IPS-18c (cell line): ENCODE results near the gene AKR7A2.
A peak's percentile ranks its signal among the peaks of the same experiment; 100 is the strongest.
"Not testable (repeated sequence)": the region's sequence is repeated elsewhere in the genome, so short reads cannot be mapped to it uniquely, and the experiment has no call there.

Experiments used
- H3K4me3 ChIP-seq: 2 replicates; pipeline ENCODE4 v1.7.0; 2013; ENCODE audit warnings: low read depth, mild to moderate bottlenecking, low read length, moderate library complexity; ENCODE audit not compliant: insufficient read depth
- H3K9me3 ChIP-seq: one replicate; pipeline ENCODE4 v1.6.1; 2013; ENCODE audit warnings: mild to moderate bottlenecking, low read length, moderate library complexity; ENCODE audit not compliant: control insufficient read depth, insufficient read depth

The AKR7A2 gene

DNA sequence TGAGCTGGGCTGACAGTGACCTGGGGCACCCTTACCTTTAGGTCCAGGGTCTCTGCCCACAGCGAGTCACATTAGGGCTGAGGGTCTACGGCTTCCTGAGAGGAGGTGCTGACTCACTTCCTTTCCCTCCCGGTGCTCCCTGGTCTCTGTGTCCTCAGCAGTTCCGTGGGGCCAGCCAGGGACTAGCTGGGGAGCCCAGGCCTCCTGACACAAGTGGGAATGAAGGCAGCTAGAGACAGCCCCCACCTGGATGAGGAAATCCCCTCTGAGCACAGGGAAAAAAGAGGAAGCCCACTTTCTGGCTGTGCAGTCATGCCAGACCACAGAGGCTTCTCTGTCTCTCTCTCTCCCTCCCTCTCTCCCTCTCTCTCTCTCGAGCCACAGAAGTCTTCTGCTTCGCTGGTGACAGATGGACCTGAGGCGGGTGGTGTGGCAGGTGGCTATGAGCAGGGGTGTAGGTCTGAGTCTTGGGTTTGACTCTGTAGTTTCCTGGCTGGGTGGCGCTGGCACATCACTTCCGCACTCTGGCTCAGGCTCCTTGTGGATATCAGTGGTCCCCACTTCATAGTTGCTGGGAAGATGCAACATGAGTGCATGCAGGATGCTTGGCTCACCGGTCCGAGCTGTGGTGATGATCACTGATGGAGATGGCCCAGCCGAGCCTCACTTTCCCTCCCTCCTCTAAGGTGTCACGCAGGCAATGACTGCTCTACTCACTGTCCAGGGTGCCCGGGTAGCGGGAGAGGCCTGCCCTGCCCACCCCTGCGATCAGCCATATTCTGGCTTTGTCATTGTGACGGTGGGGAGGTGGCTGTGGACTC, 3.6 kb upstream of the AKR7A2 start:
- Histone ChIP-seq H3K4me3 (no peak overlapping the region), H3K9me3 (no peaks in the 10 kb centered on the region)

DNA sequence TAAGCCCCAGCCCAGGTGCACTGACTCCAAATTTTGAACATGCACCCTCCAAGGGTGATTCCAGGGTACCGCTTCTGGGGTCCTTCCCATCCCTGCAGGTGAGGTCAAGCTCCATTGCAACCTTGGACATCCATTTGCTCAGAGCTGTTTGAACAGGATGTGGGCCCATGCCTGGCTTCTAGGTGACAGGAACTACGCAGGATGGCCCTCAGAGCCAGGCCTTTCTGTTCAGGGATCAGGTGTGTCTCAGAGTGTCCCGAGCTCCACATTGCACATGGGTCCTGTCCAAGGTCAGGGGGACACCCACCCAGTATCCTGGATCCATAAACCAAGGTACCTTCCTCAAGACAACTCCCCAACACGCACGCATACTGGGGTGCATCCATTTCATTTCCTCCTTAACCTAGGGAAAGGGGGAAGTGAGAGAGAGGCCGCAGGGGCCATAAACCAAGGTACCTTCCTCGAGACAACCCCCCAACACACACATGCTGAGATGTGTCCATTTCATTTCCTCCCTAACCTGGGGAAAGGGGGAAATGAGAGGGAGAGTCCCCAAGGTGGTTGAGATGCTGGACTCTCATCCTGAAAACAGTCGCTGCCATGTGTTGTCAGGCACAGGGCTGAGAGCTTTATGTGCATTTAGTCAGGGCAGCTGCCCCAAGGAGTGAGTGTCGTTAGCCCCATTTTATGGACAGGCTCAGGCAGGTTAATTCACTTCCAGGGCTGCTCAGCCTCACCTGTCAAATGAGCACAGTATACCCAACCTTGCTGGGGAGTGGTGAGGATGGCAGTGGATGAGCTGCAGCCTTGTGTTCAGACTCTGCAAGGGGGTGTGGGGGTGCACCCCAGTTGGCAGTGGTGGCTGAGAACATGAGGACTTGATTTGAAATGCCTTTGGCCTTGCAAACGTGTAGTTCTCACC, 2.3 kb upstream of the AKR7A2 start:
- H3K9me3 ChIP-seq: no peaks in the 10 kb centered on the region
- no peak overlapping the region for H3K4me3 ChIP-seq

DNA sequence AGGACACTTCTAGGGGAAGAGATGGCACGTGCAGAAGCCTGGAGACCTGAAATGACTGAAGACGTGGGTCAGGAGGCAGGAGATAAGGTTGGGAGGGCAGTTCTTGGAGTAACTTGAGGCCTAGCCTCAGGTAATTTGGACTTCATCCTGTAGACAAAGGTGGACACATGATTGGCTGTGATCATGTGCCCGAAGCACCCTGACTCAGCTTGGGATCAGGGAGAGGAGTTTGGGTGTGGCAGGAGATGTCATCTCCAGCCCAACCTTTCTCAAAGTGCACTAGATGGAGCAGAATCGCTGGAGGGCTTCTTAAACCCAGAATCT, 1.7 kb upstream of the AKR7A2 start:
- Histone ChIP-seq H3K4me3 (no peak overlapping the region), H3K9me3 (no peaks in the 10 kb centered on the region)

DNA sequence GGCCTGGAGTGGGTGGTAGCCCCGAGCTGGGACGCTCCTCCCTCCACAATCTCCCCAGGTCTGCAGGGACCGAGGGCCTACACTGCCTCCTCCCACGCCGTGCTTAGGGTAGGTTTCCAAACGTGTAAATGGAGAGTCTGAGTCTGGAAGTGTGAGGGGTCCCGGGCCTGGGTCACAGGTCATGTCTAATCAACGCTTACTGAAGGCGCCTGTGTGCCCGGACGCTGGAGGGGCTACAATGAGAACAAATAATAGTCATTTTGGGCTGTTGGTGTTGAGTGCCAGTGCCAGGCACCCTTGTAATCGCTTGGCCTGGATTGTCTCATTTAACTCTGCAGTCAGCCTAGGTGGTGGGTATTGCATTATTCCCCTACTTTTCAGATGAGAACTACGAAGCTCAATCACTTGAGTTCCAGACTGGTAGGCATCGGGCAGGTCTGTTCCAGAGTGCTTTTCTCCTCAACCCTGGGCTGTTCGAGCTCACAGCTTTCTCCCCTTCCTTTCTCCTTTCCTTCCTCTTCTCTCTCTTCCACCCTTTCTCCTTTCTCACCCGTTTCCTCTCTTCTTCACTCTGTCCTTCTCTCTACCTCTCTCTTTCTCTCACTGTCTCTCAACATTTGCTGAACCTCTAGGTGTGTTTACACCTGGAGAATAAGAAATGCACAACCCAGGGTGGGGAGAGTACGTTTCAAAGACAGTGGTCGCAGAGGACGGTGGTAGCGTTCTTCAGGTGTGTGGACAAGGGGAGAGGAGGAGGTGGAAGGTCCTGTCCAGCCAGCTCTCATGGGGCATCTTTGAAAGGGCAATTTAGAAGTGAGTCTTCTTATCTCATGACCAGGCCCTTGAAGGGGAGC, 1.1 kb upstream of the AKR7A2 start:
- Histone ChIP-seq H3K4me3 (peak overlapping the region; percentile 77), H3K9me3 (no peaks in the 10 kb centered on the region)

DNA sequence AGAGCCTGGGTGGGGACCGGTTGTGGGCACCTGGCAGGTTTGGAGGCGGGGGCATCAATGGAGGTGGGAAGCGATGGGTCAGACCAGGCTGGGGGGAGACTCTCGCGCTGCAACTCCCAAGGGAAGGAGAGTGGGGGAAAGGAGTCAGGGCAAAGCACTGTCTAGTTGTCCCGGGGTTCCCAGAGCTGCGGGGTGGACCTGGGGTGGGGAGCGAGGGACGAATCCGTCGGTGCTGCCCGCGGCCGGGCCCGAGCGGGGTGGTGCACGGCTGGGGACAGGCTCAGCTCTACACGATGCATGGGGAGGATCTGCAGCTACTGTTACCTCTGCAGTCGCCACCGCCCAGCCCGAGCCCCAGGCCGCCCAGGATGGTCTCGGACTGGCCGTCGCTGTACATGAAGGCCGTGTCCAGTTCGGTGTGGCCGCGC, 427 bp downstream of the AKR7A2 start:
- H3K4me3 ChIP-seq: peak overlapping the region; percentile 89
- H3K9me3 ChIP-seq: no peaks in the 10 kb centered on the region

DNA sequence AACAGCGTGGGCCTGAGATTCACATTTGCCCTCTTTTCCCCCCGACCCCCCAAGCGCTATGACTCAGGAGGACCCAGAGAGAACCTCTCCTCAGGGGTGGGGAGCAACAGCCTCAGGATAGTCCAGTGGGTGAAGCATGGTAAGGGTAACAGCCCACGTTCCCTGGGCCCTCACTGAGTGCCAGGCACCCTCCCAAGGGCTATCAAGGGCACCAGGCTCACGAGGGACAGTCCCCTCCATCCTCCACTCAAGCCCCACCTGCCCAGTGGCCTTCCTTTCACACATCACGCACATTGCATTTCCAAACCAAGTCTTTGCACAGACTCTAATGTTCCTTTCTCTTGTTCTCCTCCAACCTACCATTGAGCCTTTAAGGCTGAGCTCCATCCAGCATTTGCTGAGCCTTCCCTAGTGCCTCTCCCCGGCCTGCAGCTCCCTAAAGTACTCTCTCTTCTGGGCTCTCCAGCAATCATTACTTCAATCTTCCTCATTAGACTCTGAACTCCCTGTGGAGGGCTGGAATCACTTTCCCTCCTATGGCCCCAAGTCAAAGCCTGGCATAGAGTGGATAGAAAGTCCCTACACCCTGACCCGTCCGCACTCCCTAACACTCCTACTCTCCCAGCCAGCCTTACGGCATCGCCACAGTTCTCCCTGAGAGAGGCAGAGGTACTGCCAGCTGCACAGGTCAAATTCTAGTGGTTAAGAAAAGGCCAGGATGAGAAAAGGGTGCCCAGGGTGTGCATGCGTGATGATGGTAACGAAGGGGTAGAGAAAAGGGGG, 1.0 kb downstream of the AKR7A2 start:
- Histone ChIP-seq H3K4me3 (peak overlapping the region; percentile 89), H3K9me3 (no peaks in the 10 kb centered on the region)

DNA sequence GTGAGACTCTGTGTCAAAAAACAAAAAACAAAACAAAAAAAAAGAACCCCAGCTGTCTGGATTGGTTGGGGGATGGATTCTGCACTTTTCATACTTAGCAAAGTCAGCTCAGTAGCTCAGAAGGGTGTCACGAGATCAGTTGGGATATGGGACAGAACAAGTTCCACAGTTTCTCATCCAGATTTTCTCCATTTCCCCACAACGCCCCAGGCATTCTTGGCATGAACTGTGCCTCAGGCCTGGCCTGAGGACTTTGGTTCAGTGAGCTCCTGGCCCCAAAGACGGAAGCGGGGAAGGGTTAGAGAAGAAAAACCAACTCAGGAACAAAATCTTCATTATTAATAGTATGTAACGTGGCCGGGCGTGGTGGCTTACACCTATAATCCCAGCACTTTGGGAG, 1.9 kb downstream of the AKR7A2 start:
- Histone ChIP-seq H3K4me3 (no peak overlapping the region), H3K9me3 (no peaks in the 10 kb centered on the region)

DNA sequence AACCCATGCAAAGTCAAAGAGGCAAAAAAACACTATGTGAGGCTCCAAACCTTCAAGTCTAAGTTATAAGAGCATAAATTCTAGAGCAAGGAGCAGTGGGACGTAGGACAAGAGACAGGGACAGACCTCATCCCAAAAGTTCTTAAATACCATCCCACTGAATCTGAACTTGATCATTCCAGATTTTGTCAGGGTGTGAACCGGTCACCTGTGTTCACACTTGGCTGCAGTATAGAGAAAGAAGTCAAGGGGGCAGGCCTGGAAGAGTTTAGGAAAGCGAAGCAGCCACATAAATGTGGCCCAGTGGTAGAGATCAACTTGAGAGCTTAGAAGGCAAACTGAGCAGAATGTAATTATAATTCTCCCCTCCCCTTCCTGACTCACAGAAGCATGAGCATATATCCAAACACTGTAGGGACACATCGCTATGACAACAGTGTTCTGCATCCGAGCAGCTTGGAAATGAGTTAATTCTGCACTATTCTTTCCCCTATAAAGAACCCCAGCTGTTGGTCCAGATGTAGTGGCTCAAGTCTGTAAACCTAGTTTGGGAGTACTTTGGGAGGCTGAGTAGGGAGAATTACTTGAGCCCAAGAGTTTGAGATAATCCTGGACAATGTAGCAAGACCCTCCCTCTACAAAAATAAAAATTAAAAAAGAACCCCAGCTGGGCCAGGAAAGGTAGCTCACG, 2.7 kb downstream of the AKR7A2 start:
- Histone ChIP-seq H3K4me3 (no peak overlapping the region), H3K9me3 (no peaks in the 10 kb centered on the region)

DNA sequence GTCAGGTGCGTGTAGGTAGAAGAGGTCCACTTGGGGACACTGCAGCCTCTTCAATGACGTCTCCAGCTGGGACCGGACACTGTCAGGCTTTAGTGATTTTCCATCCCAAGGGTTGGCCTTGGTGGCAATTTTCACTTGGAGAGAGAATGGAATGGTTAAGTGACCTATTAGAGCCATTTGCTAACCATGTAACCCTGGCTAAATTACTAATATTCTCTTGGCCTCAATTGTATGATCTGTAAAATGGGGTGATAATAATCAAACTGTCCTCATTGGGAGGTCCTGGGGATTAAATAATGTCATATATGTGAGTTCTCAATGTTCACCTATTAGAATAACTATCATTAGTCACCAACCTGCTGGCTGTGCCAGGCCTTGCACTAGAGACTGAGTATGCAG, 3.4 kb downstream of the AKR7A2 start:
- Histone ChIP-seq H3K4me3 (no peak overlapping the region), H3K9me3 (no peaks in the 10 kb centered on the region)

DNA sequence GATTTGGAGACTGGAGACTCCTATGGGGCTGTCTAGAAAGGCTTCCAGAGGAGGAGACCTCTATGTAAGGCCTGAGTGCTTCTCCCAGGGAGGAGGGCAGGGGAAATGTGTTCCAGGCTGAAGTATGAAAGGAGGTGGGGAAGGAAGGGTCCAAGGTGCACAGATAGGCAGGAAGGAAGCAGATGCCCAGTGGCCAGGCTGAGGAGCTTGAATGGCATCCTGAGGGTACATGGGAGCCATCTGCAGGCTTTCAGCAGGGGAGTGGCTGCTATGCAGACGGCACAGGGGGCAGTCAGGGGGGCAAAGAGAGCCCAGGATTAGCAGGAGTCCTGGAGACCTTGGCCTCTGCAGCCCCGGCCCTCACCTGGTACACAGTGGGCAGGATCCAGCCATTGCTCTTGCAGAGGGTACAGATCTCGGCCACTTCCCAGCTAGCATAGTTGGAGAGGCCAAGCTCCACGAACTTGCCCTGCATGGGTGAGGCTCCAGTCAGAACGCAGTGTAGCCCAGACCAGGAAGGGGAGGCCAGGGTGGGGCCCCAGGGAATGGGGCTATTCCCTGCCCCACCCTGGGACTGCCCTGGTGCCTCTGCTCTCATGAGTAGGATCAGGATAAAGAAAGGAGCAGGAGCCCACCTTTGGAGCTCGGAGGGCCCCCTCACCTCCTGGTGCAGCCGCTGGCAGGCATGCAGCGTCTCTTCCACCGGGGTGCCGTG, 4.0 kb downstream of the AKR7A2 start:
- H3K4me3 ChIP-seq: no peak overlapping the region
- no peaks in the 10 kb centered on the region for H3K9me3 ChIP-seq

DNA sequence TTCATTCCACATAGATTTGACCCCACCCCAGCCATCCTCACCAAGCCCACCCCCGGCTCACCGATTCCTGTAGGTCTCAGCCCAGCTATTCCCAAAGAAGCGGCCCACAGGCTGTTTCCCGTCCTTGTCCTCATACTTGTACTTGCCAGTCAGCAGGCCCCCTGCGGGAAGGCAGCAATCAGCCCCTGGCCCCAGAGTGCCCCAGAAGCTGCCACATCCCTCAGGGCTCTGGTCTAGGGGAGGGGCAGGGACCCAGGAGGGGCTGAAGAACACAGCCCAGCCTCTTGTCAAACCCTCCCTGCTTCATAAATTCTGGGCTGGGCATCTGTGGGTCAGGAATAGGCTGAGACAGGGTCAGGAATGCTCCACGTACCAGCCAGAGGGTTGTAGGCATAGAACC, 5.0 kb downstream of the AKR7A2 start:
- Histone ChIP-seq H3K4me3 (no peak overlapping the region), H3K9me3 (no peaks in the 10 kb centered on the region)

DNA sequence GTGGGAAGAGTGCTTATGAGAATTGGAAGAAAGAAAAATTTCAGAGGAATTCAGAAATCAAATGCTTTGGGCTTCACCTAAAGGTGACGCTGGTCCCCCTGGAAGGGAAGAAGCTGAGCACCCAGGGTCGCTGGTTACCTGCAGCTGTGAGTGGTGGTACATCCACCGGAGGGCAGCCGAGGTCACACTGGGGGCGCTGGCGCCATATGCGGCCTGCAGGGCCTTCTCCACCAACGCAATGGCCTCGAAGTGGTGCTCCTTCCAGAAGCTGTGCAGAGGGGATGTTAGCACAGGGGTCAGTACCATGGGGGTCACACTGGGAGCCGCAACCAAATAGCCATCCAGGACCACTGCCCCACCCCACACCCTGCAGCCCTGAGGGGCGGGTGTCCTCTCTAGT, 6.1 kb downstream of the AKR7A2 start:
- Histone ChIP-seq H3K4me3 (no peak overlapping the region), H3K9me3 (no peaks in the 10 kb centered on the region)

DNA sequence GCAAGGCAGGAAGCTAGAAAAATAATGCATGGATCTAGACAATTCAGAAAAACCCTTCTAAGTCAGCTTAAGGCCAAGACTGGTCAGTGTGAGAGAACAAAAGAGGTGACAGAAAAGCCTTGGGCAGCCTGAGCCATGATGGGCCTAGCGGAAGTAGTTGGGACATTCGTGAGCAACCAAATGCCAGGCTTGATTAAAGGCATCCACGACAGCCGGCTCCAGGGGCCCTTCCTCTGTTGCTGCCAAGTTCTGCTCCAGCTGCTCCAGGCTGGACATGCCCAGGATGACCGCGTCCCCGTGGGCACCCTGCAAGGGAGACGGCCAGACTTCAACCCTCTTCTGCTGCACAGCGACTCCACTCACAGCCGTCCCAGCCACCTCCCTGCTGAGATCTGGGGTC, 7.9 kb downstream of the AKR7A2 start:
- not testable (repeated sequence) for H3K4me3 ChIP-seq, H3K9me3 ChIP-seq

DNA sequence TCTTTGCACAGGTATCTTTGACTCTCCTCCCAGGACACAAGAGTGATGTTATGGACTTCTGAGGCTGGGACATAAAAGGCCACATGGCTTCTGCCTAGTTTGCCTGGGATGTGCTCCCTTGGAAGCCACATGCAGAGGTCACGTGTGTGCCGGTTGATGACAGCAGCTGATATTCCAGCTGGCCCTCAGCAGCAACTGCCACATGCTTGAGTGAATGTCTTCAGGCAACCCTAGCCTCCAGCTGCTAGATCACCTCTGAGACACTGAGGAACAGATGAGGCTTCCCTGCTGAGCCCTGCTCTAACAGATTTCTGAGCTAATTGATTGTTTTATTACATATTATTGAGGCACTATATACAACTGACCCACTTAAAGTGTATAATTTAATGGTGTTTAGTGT, 11.7 kb downstream of the AKR7A2 start:
- no peak overlapping the region for H3K4me3 ChIP-seq

DNA sequence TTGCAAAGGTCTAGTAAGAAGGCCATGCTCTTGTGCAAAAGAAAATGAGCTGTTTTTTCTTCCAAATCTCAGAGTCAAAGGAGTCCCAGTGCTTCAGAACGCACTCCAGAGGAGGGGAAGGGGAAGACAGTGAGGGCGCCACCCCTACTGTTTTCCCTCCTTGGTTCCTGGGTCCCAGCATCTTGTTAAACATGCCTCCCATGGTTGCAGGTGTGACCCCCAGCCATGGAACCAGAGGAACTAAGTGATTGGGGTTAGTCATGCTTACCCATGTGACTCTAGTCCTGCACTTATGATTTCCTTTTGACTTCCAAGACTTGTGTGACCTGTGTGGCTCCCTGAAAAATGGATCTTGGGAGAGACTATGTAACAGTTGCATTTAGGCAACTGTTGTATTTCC, 17.3 kb downstream of the AKR7A2 start:
- Histone ChIP-seq H3K9me3 (peaks cover 7% of the 10 kb centered on the region), H3K4me3 (peak overlapping the region; percentile 31; the same call in 1 of the 2 replicates)

More for the DNA sequence above, 11.7 kb downstream of the AKR7A2 start:
- no peaks in the 10 kb centered on the region for H3K9me3 ChIP-seq

DNA sequence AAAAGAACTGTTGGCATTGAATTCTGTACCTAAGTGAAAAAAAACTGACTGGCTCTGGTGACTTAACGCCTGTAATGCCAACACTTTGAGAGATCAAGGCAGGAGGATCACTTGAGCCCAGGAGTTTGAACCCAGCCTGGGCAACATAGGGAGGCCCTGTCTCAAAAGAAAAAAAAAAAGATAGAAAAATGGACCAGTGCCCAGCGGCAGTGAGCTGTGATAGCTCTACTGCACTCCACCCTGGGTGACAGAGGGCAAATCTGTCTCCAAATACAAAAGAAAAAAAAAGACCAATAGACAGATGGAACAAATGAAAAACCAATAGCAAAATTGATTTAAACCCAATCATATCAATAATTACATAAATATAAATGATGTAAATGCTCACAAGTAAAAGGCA, 22.7 kb downstream of the AKR7A2 start:
- H3K4me3 ChIP-seq: peak overlapping the region; percentile 40; the same call in 1 of the 2 replicates

More for the DNA sequence above, 22.7 kb downstream of the AKR7A2 start:
- peaks cover under 1% of the 10 kb centered on the region for H3K9me3 ChIP-seq
